Breast epithelium (tissue), 3 donors: Measurements from ENCODE around the gene VEZT.

Source experiments
- CTCF ChIP-seq, 3 donors: fragments of 450-650 bp; IDR thresholded peaks; one replicate each; pipeline ENCODE4 v1.5.1; 2016 to 2017; ENCODE audit warnings: antibody characterized with exemption in 3 of 3, mild to moderate bottlenecking in 3 of 3, moderate library complexity in 3 of 3
- POLR2A ChIP-seq: fragments of 450-650 bp; IDR thresholded peaks from one replicate; pipeline ENCODE4 v1.6.1; 2016; ENCODE audit warnings: antibody characterized with exemption, mild to moderate bottlenecking, moderate library complexity

GRCh38 chr12:95322326-95322725, 104.7 kb downstream of the VEZT start:
- TF ChIP-seq CTCF (IDR thresholded peaks at IDR 0.05), result no peak
- no peak for TF ChIP-seq POLR2A
